ENCODE measurements around the gene PDCD10. TPM values are rescaled to one million over a fixed set of nuclear protein-coding genes. Genes with fewer than 3 reads are reported as not detected.

PDCD10 gene
- total RNA-seq (10 to 100 TPM; 27.0 to 51.7 (median 35.1) TPM), polyA plus RNA-seq (10 to 100 TPM; 34.3 to 38.3 TPM)
- long read RNA-seq, donor 1, transcript PDCD10-208 (9 exons, 1,360 nt): minor isoform, 13 of 62 reads
- long read RNA-seq, donor 1, transcript PDCD10-206 (9 exons, 1,026 nt): minor isoform, 5 of 62 reads
- long read RNA-seq, donor 1, transcript PDCD10-218 (8 exons, 1,276 nt): major isoform, 37 of 62 reads
- long read RNA-seq, donor 1, partial matches to known transcripts: 2 of 62 reads
- long read RNA-seq, donor 1, other reads (novel, unspliced or antisense): 4 of 62 reads
- long read RNA-seq, donor 2, transcript PDCD10-218 (8 exons, 1,276 nt): major isoform, 32 of 54 reads
- long read RNA-seq, donor 2, transcript PDCD10-208 (9 exons, 1,360 nt): minor isoform, 16 of 54 reads
- long read RNA-seq, donor 2, partial matches to known transcripts: 0 of 54 reads
- long read RNA-seq, donor 2, other reads (novel, unspliced or antisense): 0 of 54 reads
- long read RNA-seq, donor 3, transcript PDCD10-218 (8 exons, 1,276 nt): major isoform, 23 of 27 reads
- long read RNA-seq, donor 3, partial matches to known transcripts: 1 of 27 reads
- long read RNA-seq, donor 3, other reads (novel, unspliced or antisense): 0 of 27 reads

DNA sequence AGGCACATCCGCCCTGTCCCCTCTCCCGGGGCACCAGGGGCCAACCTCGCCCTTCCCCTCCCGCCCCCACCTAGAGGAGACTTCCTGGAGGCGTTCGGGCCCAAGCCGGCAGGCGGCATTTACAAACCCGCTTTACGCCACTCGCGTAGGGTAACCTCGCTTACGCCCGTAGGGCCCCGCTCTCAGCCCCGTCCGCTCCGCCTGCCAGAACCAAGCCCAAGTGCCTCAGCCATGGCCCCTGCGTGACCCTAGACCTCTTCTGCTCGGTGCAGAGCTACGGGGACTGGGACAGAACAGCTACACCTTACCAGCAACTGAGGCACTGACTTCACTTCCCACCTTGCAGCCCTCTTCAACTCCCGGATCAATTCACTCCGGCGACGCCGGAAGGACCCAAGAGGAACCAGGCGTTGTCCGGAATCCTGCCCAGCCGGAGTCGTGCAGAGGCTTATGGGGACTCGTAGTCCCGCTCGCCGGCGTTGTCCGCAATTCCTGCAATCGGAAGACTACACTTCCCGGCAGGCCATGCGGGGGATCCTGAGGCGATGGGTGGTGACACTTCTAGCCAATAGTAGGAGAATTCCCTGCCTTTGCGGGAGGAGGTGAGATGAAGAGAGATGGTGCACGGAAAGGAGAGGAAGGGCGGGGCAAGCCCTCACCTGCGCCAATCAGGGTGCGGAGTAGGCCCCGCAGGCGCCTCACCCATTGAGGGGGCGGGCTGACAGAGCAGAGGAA is at the start of gene PDCD10:
TSS of gene PDCD10 (minus strand) at position 395 of the 735 bp plus-strand sequence. CDS start 14,735 bp downstream, outside the sequence.
- Histone ChIP-seq H3K9me3 (no peaks in the 10 kb centered on the region), H3K4me1 (ENCODE audit: insufficient read depth) (peaks cover 1% of the 10 kb centered on the region), H3K36me3 (no peaks in the 10 kb centered on the region), H3K27me3 (no peaks in the 10 kb centered on the region), H3K4me3 (peak within 1 kb of the TSS; percentile 77), H3K27ac (peak within 1 kb of the TSS; percentile 57 to 84)
- peak; percentile 52 for TF ChIP-seq POLR2A (IDR thresholded peaks at IDR 0.05)
- no peak for TF ChIP-seq EP300 (IDR thresholded peaks at IDR 0.05)
- TF ChIP-seq CTCF (IDR thresholded peaks at IDR 0.05): no peak
- intact Hi-C loops (cut with DNase I): no loop called here
- peak; percentile 96 to 98 (median 97) for DNase-seq
- 0% methylated on average over 49 of the region's 49 CpGs for WGBS, 3 donors

- TF ChIP-seq CTCF (IDR thresholded peaks at IDR 0.05): no peak
- no peak for TF ChIP-seq POLR2A (IDR thresholded peaks at IDR 0.05)
- Histone ChIP-seq H3K4me1 (ENCODE audit: insufficient read depth) (no peaks in the 10 kb centered on the region), H3K27me3 (no peaks in the 10 kb centered on the region), H3K36me3 (no peaks in the 10 kb centered on the region), H3K4me3 (no peak overlapping the region), H3K27ac (no peak overlapping the region), H3K9me3 (no peaks in the 10 kb centered on the region)
- WGBS, 3 donors: 50 to 65% (median 53%) methylated on average over 1 of the region's 1 CpG
- no peak for DNase-seq
- intact Hi-C loops (cut with DNase I): no loop called here
Measured at GRCh38 chr3:167783781-167784180, 49.1 kb upstream of the PDCD10 start.

DNA sequence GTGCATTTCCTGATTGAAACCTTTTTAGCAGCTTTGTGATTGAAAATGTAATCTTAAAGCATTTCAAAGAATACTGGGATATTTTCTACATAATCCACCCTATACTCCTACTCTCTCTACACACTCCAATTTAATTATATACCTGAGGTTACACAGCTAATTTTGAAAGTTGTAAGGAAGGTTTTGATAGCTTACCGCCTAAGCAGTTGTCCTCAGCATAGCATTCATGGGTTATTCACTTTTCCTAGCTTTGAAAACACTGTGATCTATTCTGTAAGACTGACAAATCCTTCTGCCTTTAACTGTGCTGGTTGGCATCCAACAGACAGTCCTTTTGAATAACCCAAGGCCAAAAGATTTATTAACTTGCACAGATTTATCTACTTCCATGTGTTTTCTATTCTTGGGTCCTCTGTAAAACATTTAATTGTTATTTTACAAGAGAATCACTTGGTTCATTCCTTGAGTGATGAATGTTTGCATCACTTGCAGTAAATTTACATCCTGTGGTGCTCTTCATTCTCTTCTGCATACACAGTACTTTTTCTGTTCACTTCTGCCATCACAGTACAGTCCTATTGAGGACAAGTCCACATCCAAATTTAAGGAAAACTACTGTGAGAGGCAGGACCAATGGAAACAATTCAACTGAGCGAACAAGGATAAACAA is 45.7 kb upstream of the PDCD10 start:
- Histone ChIP-seq H3K27me3 (no peaks in the 10 kb centered on the region), H3K4me1 (ENCODE audit: insufficient read depth) (no peaks in the 10 kb centered on the region), H3K4me3 (no peak overlapping the region), H3K36me3 (no peaks in the 10 kb centered on the region), H3K9me3 (no peaks in the 10 kb centered on the region), H3K27ac (no peak overlapping the region)
- no peak for DNase-seq
- no peak for TF ChIP-seq EP300 (IDR thresholded peaks at IDR 0.05)
- no peak for TF ChIP-seq CTCF (IDR thresholded peaks at IDR 0.05)
- TF ChIP-seq POLR2A (IDR thresholded peaks at IDR 0.05): no peak
- WGBS, 3 donors: 78 to 90% (median 79%) methylated on average over 2 of the region's 2 CpGs
- intact Hi-C loops (cut with DNase I): no loop called here

DNA sequence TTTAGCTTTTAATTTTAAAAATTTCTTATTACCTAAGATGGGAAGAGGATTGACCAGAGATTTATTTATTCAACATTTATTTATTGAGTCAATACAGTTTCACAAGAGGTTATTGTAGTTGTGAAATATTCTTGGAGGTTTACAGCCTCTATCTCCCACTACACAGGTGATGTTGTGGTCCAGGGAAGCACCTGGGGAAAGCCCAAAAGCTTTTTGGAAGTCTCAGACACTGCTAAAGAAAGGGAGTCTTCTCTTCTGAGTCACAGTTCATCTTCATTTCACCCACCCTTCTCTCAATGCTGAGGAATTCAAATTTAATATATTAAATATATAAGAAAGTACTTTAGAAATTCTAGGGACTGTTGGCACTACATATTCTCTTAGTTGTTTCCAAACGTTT is 42.7 kb upstream of the PDCD10 start:
- Histone ChIP-seq H3K27me3 (no peaks in the 10 kb centered on the region), H3K4me3 (no peak overlapping the region), H3K9me3 (no peaks in the 10 kb centered on the region), H3K4me1 (ENCODE audit: insufficient read depth) (no peaks in the 10 kb centered on the region), H3K27ac (no peak overlapping the region), H3K36me3 (no peaks in the 10 kb centered on the region)
- TF ChIP-seq CTCF (IDR thresholded peaks at IDR 0.05) (no peak), POLR2A (IDR thresholded peaks at IDR 0.05) (no peak), EP300 (IDR thresholded peaks at IDR 0.05) (no peak)
- 51 to 65% (median 60%) methylated on average over 1 of the region's 1 CpG for WGBS, 3 donors
- intact Hi-C loops (cut with DNase I): no loop called here
- no peak for DNase-seq

All from ovary (tissue), 10 donors.